Renal cortical epithelial cell (primary cell): ENCODE measurements around the gene SLC28A2. TPM values are rescaled to one million over a fixed set of nuclear protein-coding genes. Genes with fewer than 3 reads are reported as not detected.
"Not testable (repeated sequence)": the region's sequence is repeated elsewhere in the genome, so short reads cannot be mapped to it uniquely, and the experiment has no call there.

Source experiments
- DNase-seq: peaks from one replicate; pipeline ENCODE4 v3.0.0-alpha.2; 2011; ENCODE audit warnings: low read depth
- total RNA-seq: library from RNA; depleted of rRNA; stranded (reverse); fragments of >200 nt; gene quantifications from 2 replicates; pipeline ENCODE4 v1.2.3, GENCODE V29; 2014

The SLC28A2 gene
- total RNA-seq, result not detected in 2 replicates

- DNase-seq, result no peak
Measured at GRCh38 chr15:45251888-45252287, at the start of gene SLC28A2. TSS of gene SLC28A2 (plus strand) at chr15:45252234. CDS start at chr15:45253216, 982 bp downstream.

DNA sequence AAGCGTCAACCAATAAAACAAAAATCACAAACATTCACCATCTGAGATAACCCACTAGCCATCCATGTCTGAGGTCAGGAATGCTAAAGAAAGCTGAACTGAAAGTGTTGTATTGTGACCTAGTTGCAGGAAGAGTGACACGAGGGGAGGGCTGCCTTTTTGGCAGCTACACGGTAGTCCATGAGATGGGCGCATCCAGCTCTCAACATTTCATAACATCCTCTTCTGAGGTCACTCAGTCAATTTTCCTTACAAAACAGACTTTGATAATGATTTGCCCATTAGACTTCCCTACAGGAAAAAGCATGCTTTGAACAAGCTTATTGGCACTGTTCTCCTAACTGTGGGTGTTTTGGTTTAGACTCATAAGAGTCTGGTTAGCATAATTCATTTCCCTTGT is 48.9 kb upstream of the SLC28A2 start:
- no peak for DNase-seq

GRCh38 chr15:45205192-45205591 is 46.8 kb upstream of the SLC28A2 start:
- peak; percentile 65 for DNase-seq

DNA sequence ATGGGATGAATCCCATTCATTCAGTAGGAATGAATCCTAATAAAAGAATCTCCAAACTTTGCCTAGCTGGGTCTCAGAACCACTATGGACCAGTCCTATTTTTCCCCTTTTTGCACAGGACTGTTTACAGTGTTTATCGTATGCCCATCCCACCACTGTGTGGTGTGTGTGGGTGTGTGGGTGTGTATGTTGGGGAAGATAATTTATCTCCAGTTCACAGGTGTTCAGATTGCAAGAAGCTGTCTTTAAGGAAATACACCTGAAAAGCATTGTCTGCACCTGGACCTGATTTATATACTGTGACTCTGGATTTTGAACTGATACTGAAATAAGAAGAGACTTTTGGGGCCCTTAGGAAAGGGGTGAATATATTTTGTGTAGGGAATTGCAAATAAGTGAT is 39.5 kb upstream of the SLC28A2 start:
- no peak for DNase-seq

DNA sequence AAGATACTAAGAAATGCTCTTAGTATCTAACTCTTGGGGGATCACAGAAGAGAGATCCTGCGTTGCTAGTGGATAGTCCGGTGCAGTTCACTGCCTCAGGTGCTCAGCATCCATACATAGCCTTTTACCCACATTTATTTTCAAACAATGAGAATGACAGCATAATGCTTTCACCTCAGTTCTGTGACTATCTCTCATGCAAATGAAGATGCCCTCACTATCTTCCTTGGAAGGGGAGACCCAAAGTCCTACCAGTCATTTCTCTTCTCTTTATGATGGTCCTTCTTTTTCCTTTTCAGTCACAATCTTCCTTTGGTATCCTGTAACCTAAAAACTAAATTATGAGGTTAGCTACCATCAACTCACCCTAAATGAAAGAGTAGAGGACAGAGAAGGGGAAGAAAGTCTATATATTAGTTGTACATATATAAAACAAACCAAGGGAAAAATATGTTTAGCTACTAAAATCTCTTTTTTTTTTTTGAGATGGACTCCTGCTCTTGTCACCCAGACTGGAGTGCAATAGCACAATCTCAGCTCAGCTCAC is 30.9 kb upstream of the SLC28A2 start:
- no peak for DNase-seq

DNA sequence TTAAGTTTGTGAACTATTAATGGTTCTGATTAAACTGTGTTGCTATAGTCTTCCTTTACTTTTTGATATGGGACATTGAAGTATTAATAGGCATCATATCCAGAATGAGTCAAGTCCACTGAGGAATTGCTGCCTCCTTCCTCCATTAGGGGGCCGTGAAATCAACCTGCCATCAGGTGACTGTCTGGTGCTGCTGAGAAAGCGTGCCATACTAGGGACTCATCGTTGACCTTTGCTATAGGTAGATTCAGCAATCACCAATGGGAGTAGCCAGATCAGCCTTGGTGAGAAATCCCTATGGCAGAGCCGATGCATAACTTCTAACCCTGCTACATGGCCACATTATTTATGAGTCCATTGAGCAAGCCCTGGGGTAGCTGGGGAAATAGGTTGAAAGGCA is 30.1 kb upstream of the SLC28A2 start:
- no peak for DNase-seq

- no peak for DNase-seq
Measured at GRCh38 chr15:45224621-45225217, 27.3 kb upstream of the SLC28A2 start.

GRCh38 chr15:45225506-45226273 is 26.3 kb upstream of the SLC28A2 start:
- no peak for DNase-seq

GRCh38 chr15:45228931-45229330 is 23.1 kb upstream of the SLC28A2 start:
- no peak for DNase-seq

DNA sequence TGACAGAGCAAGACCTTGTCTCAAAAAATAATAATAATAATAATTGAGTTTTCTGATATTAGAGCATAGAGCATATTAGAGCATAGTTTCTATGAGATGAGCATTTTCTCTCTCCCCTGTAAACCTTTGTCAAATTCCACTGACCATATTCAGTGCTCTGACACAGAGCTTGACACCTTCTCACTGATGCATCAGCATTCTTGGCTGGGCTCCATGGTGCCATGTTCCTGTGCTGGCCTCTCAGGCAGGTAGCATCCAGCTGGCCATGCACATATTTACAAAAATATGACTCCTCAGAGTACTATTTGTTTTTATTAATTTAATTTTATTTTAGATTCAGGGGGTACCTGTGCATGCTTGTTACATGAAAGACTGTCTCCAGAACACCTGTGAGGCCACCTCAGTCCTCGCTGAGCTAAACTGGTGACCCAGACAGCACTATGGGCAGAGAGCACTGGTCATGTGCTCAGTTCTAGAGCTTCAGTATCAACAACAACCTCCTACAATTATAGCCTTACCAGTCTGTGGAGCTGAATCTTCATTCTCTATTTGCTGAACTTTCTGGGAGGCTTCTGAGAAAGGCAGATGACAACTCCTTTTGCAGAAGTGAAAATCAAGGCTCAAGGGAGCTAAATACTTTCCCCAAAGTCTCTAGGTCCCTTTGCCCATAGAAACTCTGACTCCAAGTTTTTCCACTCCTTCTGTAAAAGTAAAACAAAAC is 21.6 kb upstream of the SLC28A2 start:
- DNase-seq, result no peak

GRCh38 chr15:45231132-45231531 is 20.9 kb upstream of the SLC28A2 start:
- DNase-seq, result no peak

- no peak for DNase-seq
Measured at GRCh38 chr15:45231864-45232562, 20.0 kb upstream of the SLC28A2 start.

GRCh38 chr15:45234562-45235235 is 17.3 kb upstream of the SLC28A2 start:
- peak; percentile 9 for DNase-seq

- DNase-seq, result not testable (repeated sequence)
Measured at GRCh38 chr15:45236806-45237205, 15.2 kb upstream of the SLC28A2 start.

- no peak for DNase-seq
Measured at GRCh38 chr15:45242289-45242688, 9.7 kb upstream of the SLC28A2 start.

DNA sequence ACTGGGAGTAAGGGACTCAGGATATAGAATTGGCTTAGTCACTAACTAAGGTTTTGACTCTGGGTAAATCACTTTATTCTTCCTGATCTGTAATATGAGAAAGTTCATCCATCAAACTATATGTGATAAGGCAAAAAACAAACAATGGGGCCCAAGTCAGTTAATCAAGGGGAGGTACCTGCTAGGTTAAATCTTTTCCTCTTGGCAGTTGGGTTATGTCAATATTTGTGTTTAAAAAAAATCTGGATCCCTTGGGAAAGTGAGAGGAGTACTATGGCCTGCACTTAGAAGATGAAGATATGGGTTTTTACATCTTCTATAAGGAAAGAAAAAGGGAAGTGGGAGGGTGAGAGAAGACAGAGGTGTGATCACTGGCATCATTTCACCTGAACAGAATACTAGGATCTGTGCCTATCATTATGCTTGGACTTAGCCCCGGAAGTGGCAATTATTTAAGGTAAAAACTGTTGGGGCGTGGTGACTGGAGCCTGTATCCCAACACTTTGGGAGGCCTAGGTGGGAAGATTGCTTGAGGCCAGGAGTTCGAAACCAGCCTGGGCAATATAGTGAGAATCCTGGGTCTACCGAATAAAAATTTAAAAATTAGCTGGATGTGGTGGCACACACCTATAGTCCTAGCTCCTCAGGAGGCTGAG is 2.8 kb upstream of the SLC28A2 start:
- DNase-seq, result no peak

DNA sequence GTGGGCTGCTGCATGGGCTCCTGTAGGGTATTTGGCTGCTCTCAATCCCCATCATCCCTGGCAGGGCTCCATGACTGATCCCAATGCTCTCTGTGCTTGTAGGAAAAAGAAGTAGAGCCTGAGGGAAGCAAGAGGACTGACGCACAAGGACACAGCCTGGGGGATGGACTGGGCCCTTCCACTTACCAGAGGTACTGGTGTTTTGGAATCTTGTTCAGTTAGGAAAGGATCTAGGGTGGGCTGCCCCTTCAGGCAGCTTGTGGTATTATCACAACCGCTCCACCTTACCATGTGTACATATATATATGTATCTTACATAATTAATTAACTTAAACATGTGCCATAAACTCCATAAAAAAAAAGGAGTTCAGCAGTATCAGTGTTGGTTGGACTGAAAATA is 1.3 kb downstream of the SLC28A2 start:
- no peak for DNase-seq

GRCh38 chr15:45254405-45254804 is 2.4 kb downstream of the SLC28A2 start:
- no peak for DNase-seq

- not testable (repeated sequence) for DNase-seq
Measured at GRCh38 chr15:45254824-45255223, 2.8 kb downstream of the SLC28A2 start.

- DNase-seq, result no peak
Measured at GRCh38 chr15:45259796-45260195, 7.8 kb downstream of the SLC28A2 start.
